GM18519 (cell line): Measurements from ENCODE around the gene ZNF184.
"Not testable (repeated sequence)": the region's sequence is repeated elsewhere in the genome, so short reads cannot be mapped to it uniquely, and the experiment has no call there.

Source experiments
- ATAC-seq: cut with Tn5 transposase; IDR thresholded peaks from one replicate; pipeline ENCODE4 v1.9.1; 2021; ENCODE audit warnings: mild to moderate bottlenecking, moderate library complexity; ENCODE audit not compliant: unreplicated experiment, low FRiP score

The ZNF184 gene

GRCh38 chr6:27426045-27426620, 46.8 kb downstream of the ZNF184 start:
- no peak for ATAC-seq

- ATAC-seq, result not testable (repeated sequence)
Observed at GRCh38 chr6:27424851-27425250, 48.1 kb downstream of the ZNF184 start.

- ATAC-seq, result no peak
Observed at GRCh38 chr6:27422651-27423332, 50.1 kb downstream of the ZNF184 start.

GRCh38 chr6:27419363-27419762, 53.5 kb downstream of the ZNF184 start:
- no peak for ATAC-seq

GRCh38 chr6:27415898-27416297, 57.0 kb downstream of the ZNF184 start:
- ATAC-seq, result no peak

- ATAC-seq, result no peak
Observed at GRCh38 chr6:27414996-27415395, 57.9 kb downstream of the ZNF184 start.

GRCh38 chr6:27414300-27414699, 58.6 kb downstream of the ZNF184 start:
- ATAC-seq, result no peak

GRCh38 chr6:27407153-27407814, 65.6 kb downstream of the ZNF184 start:
- no peak for ATAC-seq

- no peak for ATAC-seq
Observed at GRCh38 chr6:27406085-27406484, 66.8 kb downstream of the ZNF184 start.

- no peak for ATAC-seq
Observed at GRCh38 chr6:27400877-27401642, 71.8 kb downstream of the ZNF184 start.
